ENCODE measurements around the gene PERCC1. TPM values are rescaled to one million over a fixed set of nuclear protein-coding genes. Genes with fewer than 3 reads are reported as not detected.

The PERCC1 gene
- total and polyA plus RNA-seq, 9 donors = 0.13 to 0.49 (median 0.25) TPM; not detected in 1

GRCh38 chr16:1450218-1450617 lies 19.3 kb downstream of the PERCC1 start:
- Histone ChIP-seq H3K36me3 (ENCODE audit: control insufficient read depth, insufficient read depth, low read length) (peaks cover 82% of the 10 kb centered on the region), H3K9me3 (replicated peaks; ENCODE audit: control insufficient read depth, low read depth, low read length) (no peaks in the 10 kb centered on the region), H3K4me3 (ENCODE audit: low read length) (no peak overlapping the region), H3K27ac (ENCODE audit: low read length) (no peak overlapping the region), H3K4me1 (ENCODE audit: control insufficient read depth, insufficient read depth, low read length) (no peaks in the 10 kb centered on the region), H3K27me3 (ENCODE audit: control insufficient read depth, insufficient read depth, low read length) (no peaks in the 10 kb centered on the region)
- no peak for DNase-seq
- 92% methylated on average over 29 of the region's 29 CpGs for WGBS (ENCODE audit: insufficient coverage)

- WGBS (ENCODE audit: insufficient coverage) = 96% methylated on average over 15 of the region's 21 CpGs
- no peaks in the 10 kb centered on the region for H3K27me3 ChIP-seq (ENCODE audit: control insufficient read depth, insufficient read depth, low read length)
Measured at GRCh38 chr16:1450841-1451240, 20.0 kb downstream of the PERCC1 start.

DNA sequence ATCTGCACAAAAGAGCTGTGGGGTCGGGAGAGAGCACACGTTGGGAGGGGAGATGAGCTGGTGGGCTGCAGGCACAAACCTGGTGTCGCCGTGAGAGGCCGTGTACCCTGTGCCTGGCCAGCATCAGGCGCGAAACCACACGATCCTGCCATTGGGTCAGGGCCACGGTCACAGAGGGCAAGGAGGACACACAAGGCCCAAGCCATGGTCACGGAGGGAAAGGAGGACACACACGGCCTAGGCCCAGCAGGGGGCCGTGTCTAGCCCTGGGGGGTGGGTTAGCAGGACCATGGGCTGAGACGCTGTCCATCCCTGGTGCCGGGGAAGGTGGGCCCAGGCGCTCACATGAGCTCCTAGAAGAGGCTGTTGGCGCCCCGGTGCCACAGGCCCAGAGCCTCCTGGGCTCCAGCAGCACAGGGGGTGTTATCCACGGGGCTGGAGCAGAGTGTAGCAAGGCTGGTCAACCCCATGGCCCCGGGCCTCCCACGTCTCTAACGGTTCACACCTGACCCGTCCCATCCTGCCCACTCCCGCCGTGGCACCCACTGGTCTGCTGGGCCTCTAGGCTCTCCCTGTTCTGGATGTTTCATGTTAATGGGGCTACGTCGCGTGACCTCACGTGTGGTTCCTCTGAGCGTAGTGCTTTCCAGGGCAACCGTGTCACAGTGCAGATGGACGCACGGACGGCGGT lies 21.0 kb downstream of the PERCC1 start:
- H3K9me3 ChIP-seq (replicated peaks; ENCODE audit: control insufficient read depth, low read depth, low read length) = no peaks in the 10 kb centered on the region
- H3K27ac ChIP-seq (ENCODE audit: low read length) = no peak overlapping the region
- 93% methylated on average over 34 of the region's 34 CpGs for WGBS (ENCODE audit: insufficient coverage)
- H3K27me3 ChIP-seq (ENCODE audit: control insufficient read depth, insufficient read depth, low read length) = no peaks in the 10 kb centered on the region
- DNase-seq = no peak
- H3K36me3 ChIP-seq (ENCODE audit: control insufficient read depth, insufficient read depth, low read length) = peaks cover 79% of the 10 kb centered on the region
- H3K4me3 ChIP-seq (ENCODE audit: low read length) = no peak overlapping the region
- H3K4me1 ChIP-seq (ENCODE audit: control insufficient read depth, insufficient read depth, low read length) = no peaks in the 10 kb centered on the region

More at GRCh38 chr16:1450841-1451240, 20.0 kb downstream of the PERCC1 start:
- H3K4me3 ChIP-seq (ENCODE audit: low read length) = no peak overlapping the region
- no peaks in the 10 kb centered on the region for H3K4me1 ChIP-seq (ENCODE audit: control insufficient read depth, insufficient read depth, low read length)
- peaks cover 82% of the 10 kb centered on the region for H3K36me3 ChIP-seq (ENCODE audit: control insufficient read depth, insufficient read depth, low read length)
- no peaks in the 10 kb centered on the region for H3K9me3 ChIP-seq (replicated peaks; ENCODE audit: control insufficient read depth, low read depth, low read length)
- no peak for DNase-seq
- no peak overlapping the region for H3K27ac ChIP-seq (ENCODE audit: low read length)

DNA sequence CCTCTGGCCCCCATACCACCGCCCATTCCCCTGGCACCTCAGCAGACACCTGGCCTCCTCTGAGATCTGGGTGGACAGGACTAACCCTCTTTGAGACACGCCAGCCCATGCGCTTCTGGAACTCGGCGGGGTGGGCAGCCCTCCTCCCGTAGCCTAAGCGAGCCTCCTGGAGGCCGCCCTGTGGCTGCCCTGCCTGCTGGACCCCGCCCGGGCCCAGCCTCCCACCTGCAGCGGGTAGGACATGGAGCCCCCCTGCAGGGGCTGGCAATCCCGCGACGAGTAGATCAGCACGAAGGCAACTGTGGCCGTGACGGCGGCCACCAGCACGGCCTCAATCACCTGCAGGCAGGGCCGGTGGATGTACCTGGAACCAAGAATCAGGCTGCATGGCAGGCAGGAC lies 21.7 kb downstream of the PERCC1 start:
- Histone ChIP-seq H3K4me1 (ENCODE audit: control insufficient read depth, insufficient read depth, low read length) (no peaks in the 10 kb centered on the region), H3K27ac (ENCODE audit: low read length) (no peak overlapping the region), H3K36me3 (ENCODE audit: control insufficient read depth, insufficient read depth, low read length) (peaks cover 83% of the 10 kb centered on the region), H3K4me3 (ENCODE audit: low read length) (no peak overlapping the region), H3K9me3 (replicated peaks; ENCODE audit: control insufficient read depth, low read depth, low read length) (no peaks in the 10 kb centered on the region), H3K27me3 (ENCODE audit: control insufficient read depth, insufficient read depth, low read length) (no peaks in the 10 kb centered on the region)
- no peak for DNase-seq
- whole genome bisulfite sequencing (ENCODE audit: insufficient coverage) = 92% methylated on average over 20 of the region's 20 CpGs

DNA sequence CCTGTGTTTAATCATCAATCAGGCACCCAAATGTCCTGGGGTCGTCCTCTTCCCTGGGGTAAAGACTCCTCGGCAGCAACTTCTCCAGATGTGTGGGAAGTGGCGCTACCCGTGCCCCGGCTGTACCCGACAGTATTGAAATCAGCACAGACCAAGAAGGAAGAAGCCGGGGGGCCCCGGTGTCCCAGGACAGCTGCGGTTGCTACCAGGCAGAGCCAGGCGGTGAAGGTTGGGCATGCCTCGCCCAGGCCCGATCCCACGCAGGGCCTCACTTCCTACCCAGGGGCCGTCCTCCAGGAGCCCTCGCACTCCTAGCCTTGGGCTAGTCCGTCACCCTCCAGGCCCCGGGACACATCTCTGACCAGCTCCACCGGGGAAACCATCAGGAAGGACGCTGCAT lies 22.4 kb downstream of the PERCC1 start:
- no peaks in the 10 kb centered on the region for H3K4me1 ChIP-seq (ENCODE audit: control insufficient read depth, insufficient read depth, low read length)
- no peak overlapping the region for H3K27ac ChIP-seq (ENCODE audit: low read length)
- no peak for DNase-seq
- H3K27me3 ChIP-seq (ENCODE audit: control insufficient read depth, insufficient read depth, low read length) = no peaks in the 10 kb centered on the region
- no peak overlapping the region for H3K4me3 ChIP-seq (ENCODE audit: low read length)
- peaks cover 83% of the 10 kb centered on the region for H3K36me3 ChIP-seq (ENCODE audit: control insufficient read depth, insufficient read depth, low read length)
- 90% methylated on average over 16 of the region's 19 CpGs for WGBS (ENCODE audit: insufficient coverage)
- no peaks in the 10 kb centered on the region for H3K9me3 ChIP-seq (replicated peaks; ENCODE audit: control insufficient read depth, low read depth, low read length)

GRCh38 chr16:1454561-1454960 lies 23.7 kb downstream of the PERCC1 start:
- Histone ChIP-seq H3K27ac (ENCODE audit: low read length) (no peak overlapping the region), H3K9me3 (replicated peaks; ENCODE audit: control insufficient read depth, low read depth, low read length) (no peaks in the 10 kb centered on the region), H3K4me1 (ENCODE audit: control insufficient read depth, insufficient read depth, low read length) (peaks cover 2% of the 10 kb centered on the region), H3K4me3 (ENCODE audit: low read length) (no peak overlapping the region), H3K36me3 (ENCODE audit: control insufficient read depth, insufficient read depth, low read length) (peaks cover 79% of the 10 kb centered on the region), H3K27me3 (ENCODE audit: control insufficient read depth, insufficient read depth, low read length) (no peaks in the 10 kb centered on the region)
- WGBS (ENCODE audit: insufficient coverage) = 92% methylated on average over 17 of the region's 17 CpGs
- DNase-seq = no peak

DNA sequence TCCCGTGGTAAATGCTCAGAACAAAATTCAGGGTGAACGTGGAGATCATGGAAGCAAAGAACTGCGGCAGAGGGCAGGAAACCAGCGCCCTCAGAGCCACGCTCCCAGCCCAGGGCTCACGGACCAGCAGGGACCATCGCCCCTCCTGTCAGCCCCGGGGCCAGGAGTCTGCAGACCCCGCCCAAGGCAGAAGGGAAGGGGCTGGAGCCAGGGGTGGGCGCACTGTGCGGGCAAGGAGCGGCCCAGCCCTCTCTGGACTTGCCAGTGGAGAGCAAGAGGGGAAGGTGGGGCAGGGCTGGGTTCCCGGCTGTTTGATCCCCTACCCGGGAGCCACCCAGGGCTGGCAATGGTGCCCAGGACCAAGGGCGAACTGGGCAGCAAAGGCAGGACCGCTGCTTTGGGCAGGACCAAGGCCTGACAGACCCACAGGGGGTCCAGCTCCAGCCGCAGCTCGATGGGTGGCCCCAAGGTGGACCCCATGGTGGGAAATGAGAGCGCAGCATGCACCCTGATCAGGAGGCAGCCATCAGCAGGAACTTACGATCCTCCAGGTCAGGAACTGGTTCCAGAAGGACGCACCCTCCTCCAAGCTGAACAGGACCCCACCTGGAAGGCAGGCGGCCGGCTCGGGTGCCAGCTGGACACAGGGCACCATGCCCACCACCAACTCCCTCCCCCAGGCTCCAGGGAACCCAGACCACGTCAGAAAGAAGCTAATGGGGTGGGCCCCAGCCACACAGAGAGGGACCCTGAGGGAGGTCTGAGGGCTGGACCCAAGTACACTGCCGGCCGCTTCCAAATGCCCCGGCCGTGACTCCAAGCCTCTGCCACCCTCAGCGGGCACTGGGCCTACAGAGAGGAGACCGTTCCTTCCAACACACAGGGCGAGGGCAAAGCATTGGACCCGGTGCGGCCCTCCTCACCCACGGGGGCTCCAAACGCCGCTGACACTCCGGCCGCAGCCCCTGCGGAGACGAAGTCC lies 24.6 kb downstream of the PERCC1 start:
- peaks cover 2% of the 10 kb centered on the region for H3K4me1 ChIP-seq (ENCODE audit: control insufficient read depth, insufficient read depth, low read length)
- WGBS (ENCODE audit: insufficient coverage) = 94% methylated on average over 40 of the region's 41 CpGs
- H3K27ac ChIP-seq (ENCODE audit: low read length) = no peak overlapping the region
- H3K4me3 ChIP-seq (ENCODE audit: low read length) = no peak overlapping the region
- no peaks in the 10 kb centered on the region for H3K9me3 ChIP-seq (replicated peaks; ENCODE audit: control insufficient read depth, low read depth, low read length)
- H3K36me3 ChIP-seq (ENCODE audit: control insufficient read depth, insufficient read depth, low read length) = peaks cover 78% of the 10 kb centered on the region
- H3K27me3 ChIP-seq (ENCODE audit: control insufficient read depth, insufficient read depth, low read length) = no peaks in the 10 kb centered on the region
- DNase-seq = no peak

- WGBS (ENCODE audit: insufficient coverage) = 87% methylated on average over 15 of the region's 16 CpGs
- H3K27ac ChIP-seq (ENCODE audit: low read length) = no peak overlapping the region
- H3K27me3 ChIP-seq (ENCODE audit: control insufficient read depth, insufficient read depth, low read length) = no peaks in the 10 kb centered on the region
- peaks cover 71% of the 10 kb centered on the region for H3K36me3 ChIP-seq (ENCODE audit: control insufficient read depth, insufficient read depth, low read length)
- H3K4me1 ChIP-seq (ENCODE audit: control insufficient read depth, insufficient read depth, low read length) = peaks cover 2% of the 10 kb centered on the region
- no peak for DNase-seq
- no peaks in the 10 kb centered on the region for H3K9me3 ChIP-seq (replicated peaks; ENCODE audit: control insufficient read depth, low read depth, low read length)
- no peak overlapping the region for H3K4me3 ChIP-seq (ENCODE audit: low read length)
Measured at GRCh38 chr16:1456951-1457350, 26.1 kb downstream of the PERCC1 start.

DNA sequence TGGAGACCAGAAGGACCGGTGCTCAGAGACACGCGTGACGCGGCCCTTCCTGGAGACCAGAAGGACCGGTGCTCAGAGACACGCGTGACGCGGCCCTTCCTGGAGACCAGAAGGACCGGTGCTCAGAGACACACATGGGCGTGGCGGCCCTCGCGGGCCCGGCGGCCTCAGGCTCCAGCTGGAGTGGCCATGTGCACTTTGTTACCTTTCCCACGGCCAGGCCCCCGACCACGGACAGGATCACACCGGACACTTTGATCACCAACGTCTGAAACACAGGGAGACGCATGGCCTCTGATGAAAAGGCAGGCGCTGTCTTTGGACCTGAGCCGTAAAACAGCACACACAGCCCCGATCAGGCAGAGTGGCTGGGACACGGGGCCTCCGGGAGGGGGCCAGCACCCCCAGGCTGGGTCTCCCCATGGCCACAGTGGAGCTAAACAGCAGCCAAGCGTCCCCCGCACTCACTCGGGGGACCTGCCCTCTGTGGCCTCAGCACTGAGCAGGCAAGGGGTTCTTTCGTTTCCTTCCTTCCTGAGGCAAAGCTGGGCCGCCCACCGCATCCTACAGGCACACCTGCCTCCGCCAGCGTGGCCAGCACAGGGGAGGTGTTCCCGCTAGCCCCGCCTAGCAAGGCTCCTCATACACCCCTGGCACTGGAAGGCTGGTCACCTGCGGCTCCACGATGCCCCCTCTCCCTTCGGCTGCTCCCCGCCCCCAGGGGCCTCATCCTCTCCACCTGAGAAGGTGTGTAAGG lies 26.8 kb downstream of the PERCC1 start:
- Histone ChIP-seq H3K36me3 (ENCODE audit: control insufficient read depth, insufficient read depth, low read length) (peaks cover 66% of the 10 kb centered on the region), H3K27ac (ENCODE audit: low read length) (no peak overlapping the region), H3K27me3 (ENCODE audit: control insufficient read depth, insufficient read depth, low read length) (no peaks in the 10 kb centered on the region), H3K4me3 (ENCODE audit: low read length) (no peak overlapping the region), H3K9me3 (replicated peaks; ENCODE audit: control insufficient read depth, low read depth, low read length) (no peaks in the 10 kb centered on the region), H3K4me1 (ENCODE audit: control insufficient read depth, insufficient read depth, low read length) (peaks cover 2% of the 10 kb centered on the region)
- WGBS (ENCODE audit: insufficient coverage) = 86% methylated on average over 36 of the region's 42 CpGs
- DNase-seq = no peak
